Measurements from ENCODE around the gene MPO. TPM values are rescaled to one million over a fixed set of nuclear protein-coding genes. Genes with fewer than 3 reads are reported as not detected.
A peak's percentile ranks its signal among the peaks of the same experiment; 100 is the strongest.

The MPO gene
- total and polyA plus RNA-seq, 10 of the 15 experiments (the other 5 are each of a cell fraction or from before 2014, with no cell fraction given), result 0.06 to 0.49 (median 0.14) TPM

DNA sequence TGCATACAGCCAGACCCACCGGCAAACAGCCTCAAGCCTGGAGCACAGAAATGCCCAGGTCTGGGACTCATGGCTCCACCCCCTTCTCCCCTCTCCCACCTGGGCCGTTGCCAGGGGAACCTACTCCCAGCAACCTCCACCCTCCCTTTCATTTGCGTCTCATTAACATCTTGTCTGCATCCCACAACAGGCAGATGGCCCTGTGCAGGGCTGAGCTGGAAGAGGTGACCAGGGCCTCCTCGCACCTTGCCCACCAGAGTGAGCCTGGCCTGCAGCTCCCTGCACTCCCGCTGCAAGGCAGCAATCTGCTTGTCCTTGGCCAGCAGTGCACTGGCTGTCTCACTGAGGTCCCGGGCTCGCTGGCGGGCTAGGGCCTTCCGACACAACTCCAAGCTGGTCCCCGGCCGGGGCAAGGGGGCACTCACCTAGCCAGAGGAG, 44.6 kb upstream of the MPO start:
- Histone ChIP-seq H3K9me3 (replicated peaks; ENCODE audit: control insufficient read depth, insufficient read depth, low read length) (no peaks in the 10 kb centered on the region), H3K4me2 (ENCODE audit: control insufficient read depth, insufficient read depth) (peak overlapping the region; percentile 57), H4K20me1 (ENCODE audit: control insufficient read depth, insufficient read depth) (no peaks in the 10 kb centered on the region), H3K4me3 (peak overlapping the region; percentile 24; the same call in 1 of the 2 replicates), H2AFZ (ENCODE audit: control insufficient read depth, low read depth, low read length) (no peak overlapping the region), H3K79me2 (ENCODE audit: control insufficient read depth, insufficient read depth, low read length) (peaks cover 18% of the 10 kb centered on the region), H3K27me3 (replicated peaks in 1 of 2; ENCODE audit: control insufficient read depth in 2 of 2, insufficient read depth in 2 of 2, low read length in 1 of 2) (no peaks in the 10 kb centered on the region; a peak in 1 of 4 replicates), H3K9ac (ENCODE audit: control insufficient read depth, insufficient read depth, low read length) (no peak overlapping the region), H3K36me3 (ENCODE audit: control insufficient read depth in 2 of 2, insufficient read depth in 2 of 2, low read length in 1 of 2) (peaks cover 0 to 3% of the 10 kb centered on the region in 2 experiments; a peak in 2 of 4 replicates), H3K4me1 (ENCODE audit: control insufficient read depth, insufficient read depth, low read length) (peaks cover 18% of the 10 kb centered on the region), H3K27ac (ENCODE audit: control insufficient read depth, insufficient read depth) (no peak overlapping the region)
- no peak for DNase-seq (ENCODE audit: low read depth, low spot score)
- CTCF ChIA-PET, result interaction anchor here (1.2 to 4.0 kb wide), 6 partner anchors 8 to 125 kb away, joined by 3 to 51 read pairs (median 15); partner anchors contain the start of gene RNF43
- TF ChIP-seq BMI1 (IDR thresholded peaks at IDR 0.05; ENCODE audit: borderline replicate concordance) (peak; percentile 66), NR2F1 (conservative IDR thresholded peaks at IDR 0.05) (no peak), POLR2AphosphoS5 (IDR thresholded peaks at IDR 0.05; ENCODE audit: low read length) (peak; percentile 12; the same call in 1 of the 2 replicates)
- no peak for ATAC-seq
- in situ Hi-C loops (cut with MboI) (no loop called here), intact Hi-C loops (cut with micrococcal nuclease; ENCODE audit: unreplicated experiment) (no loop called here)
- 83% methylated on average over 11 of the region's 11 CpGs for WGBS (ENCODE audit: insufficient coverage, insufficient replicate concordance, low lambda C conversion rate, missing lambda C conversion rate)
- FAIRE-seq, result no peak
- no TSS peak for BruUV-seq (replicated peaks)
- RAD21 ChIA-PET (ENCODE audit: unreplicated experiment), result interaction anchor here (1.0 to 3.6 kb wide), 4 partner anchors 8 to 27 kb away, joined by 3 to 40 read pairs (median 8); partner anchors contain the start of gene SUPT4H1
- POLR2A ChIA-PET, result interaction anchor here (1.3 to 8.4 kb wide), 5 partner anchors 8 to 88 kb away, joined by 4 to 77 read pairs (median 4); partner anchors contain the start of gene SUPT4H1
- SMC1A ChIA-PET (ENCODE audit: uncharacterized antibody, unreplicated experiment), result interaction anchor here (1.0 to 3.8 kb wide), 8 partner anchors 8 to 101 kb away, joined by 3 to 40 read pairs (median 4); partner anchors contain the start of gene RNF43

DNA sequence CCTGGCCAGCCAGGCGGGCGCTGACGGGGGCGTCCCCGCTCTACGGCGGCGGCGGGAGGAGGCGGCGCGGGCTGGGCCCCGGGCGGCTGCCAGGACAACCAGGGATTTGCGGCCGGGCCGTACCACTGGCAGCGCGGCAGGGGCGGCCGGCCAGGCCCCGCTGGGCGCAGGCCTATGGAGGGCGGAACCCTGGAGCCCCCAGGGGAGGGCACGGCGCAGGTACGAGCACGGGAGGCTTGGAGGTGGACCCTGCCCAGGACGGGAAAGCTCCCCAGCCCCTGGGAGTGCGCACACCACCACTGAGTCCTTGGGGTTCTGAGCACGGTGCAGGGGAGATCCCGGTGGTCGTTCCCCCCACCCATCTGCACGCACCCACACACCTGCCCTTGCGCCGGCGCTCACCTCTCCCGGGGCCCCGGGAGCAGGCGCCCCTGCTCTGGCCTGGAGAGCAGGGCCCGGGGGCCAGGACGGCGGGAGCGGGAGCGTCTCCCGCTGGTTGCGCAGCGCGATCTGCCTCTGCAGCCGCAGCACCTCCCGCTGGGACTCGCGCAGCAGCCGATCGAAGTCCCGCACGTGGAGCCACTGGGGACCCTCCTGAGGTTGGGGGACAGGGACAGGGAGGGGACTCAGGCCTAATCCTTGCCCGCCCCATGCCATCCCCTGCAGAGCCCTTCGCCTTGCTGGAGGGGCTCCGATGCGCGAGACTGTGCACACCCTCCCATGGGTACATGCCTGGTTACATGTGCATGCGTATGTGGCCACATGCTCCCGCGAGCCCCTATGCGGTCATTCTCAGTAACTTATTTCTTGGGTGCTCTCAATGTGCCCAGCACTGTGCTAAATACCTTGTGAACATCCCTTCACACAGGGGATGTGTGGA, 43.9 kb upstream of the MPO start:
- DNase-seq (ENCODE audit: low read depth, low spot score), result no peak
- Histone ChIP-seq H3K9ac (ENCODE audit: control insufficient read depth, insufficient read depth, low read length) (no peak overlapping the region), H3K36me3 (ENCODE audit: control insufficient read depth in 2 of 2, insufficient read depth in 2 of 2, low read length in 1 of 2) (peaks cover 0 to 2% of the 10 kb centered on the region in 2 experiments; a peak in 1 of 4 replicates), H3K79me2 (ENCODE audit: control insufficient read depth, insufficient read depth, low read length) (peaks cover 11% of the 10 kb centered on the region), H3K4me3 (peak overlapping the region; percentile 24; the same call in 1 of the 2 replicates), H3K4me2 (ENCODE audit: control insufficient read depth, insufficient read depth) (peak overlapping the region; percentile 57), H3K9me3 (replicated peaks; ENCODE audit: control insufficient read depth, insufficient read depth, low read length) (no peaks in the 10 kb centered on the region), H3K27me3 (replicated peaks in 1 of 2; ENCODE audit: control insufficient read depth in 2 of 2, insufficient read depth in 2 of 2, low read length in 1 of 2) (no peaks in the 10 kb centered on the region; a peak in 1 of 4 replicates), H3K27ac (ENCODE audit: control insufficient read depth, insufficient read depth) (no peak overlapping the region), H3K4me1 (ENCODE audit: control insufficient read depth, insufficient read depth, low read length) (peaks cover 18% of the 10 kb centered on the region), H2AFZ (ENCODE audit: control insufficient read depth, low read depth, low read length) (no peak overlapping the region), H4K20me1 (ENCODE audit: control insufficient read depth, insufficient read depth) (no peaks in the 10 kb centered on the region)
- POLR2A ChIA-PET, result interaction anchor here (1.4 to 8.4 kb wide), 4 partner anchors 15 to 89 kb away, joined by 4 to 77 read pairs (median 22); partner anchors contain the start of gene SUPT4H1
- no TSS peak for BruUV-seq (replicated peaks)
- no peak for FAIRE-seq
- intact Hi-C loops (cut with micrococcal nuclease; ENCODE audit: unreplicated experiment) (no loop called here), in situ Hi-C loops (cut with MboI) (no loop called here)
- peak; percentile 2 for ATAC-seq
- RAD21 ChIA-PET (ENCODE audit: unreplicated experiment), result interaction anchor here (1.0 to 10.9 kb wide), 2 partner anchors 18 to 93 kb away, joined by 3 to 227 read pairs; partner anchors contain the start of gene RNF43
- SMC1A ChIA-PET (ENCODE audit: uncharacterized antibody, unreplicated experiment), result interaction anchor here (1.1 to 12.9 kb wide), 4 partner anchors 12 to 91 kb away, joined by 3 to 249 read pairs (median 24); no protein-coding TSS in a partner anchor
- CTCF ChIA-PET, result interaction anchor here (2.7 to 4.0 kb wide), 2 partner anchors 20 kb away, joined by 15 to 51 read pairs; no protein-coding TSS in a partner anchor
- 24% methylated on average over 57 of the region's 66 CpGs for WGBS (ENCODE audit: insufficient coverage, insufficient replicate concordance, low lambda C conversion rate, missing lambda C conversion rate)
- no peak for TF ChIP-seq MYC (IDR thresholded peaks at IDR 0.05; ENCODE audit: insufficient read depth, insufficient read length, insufficient replicate concordance, low read length, severe bottlenecking)
- peak; percentile 89; the same call in 1 of the 2 replicates for TF ChIP-seq CHD1 (IDR thresholded peaks at IDR 0.05; ENCODE audit: low read depth, low read length)
- TF ChIP-seq, protein P1, sequence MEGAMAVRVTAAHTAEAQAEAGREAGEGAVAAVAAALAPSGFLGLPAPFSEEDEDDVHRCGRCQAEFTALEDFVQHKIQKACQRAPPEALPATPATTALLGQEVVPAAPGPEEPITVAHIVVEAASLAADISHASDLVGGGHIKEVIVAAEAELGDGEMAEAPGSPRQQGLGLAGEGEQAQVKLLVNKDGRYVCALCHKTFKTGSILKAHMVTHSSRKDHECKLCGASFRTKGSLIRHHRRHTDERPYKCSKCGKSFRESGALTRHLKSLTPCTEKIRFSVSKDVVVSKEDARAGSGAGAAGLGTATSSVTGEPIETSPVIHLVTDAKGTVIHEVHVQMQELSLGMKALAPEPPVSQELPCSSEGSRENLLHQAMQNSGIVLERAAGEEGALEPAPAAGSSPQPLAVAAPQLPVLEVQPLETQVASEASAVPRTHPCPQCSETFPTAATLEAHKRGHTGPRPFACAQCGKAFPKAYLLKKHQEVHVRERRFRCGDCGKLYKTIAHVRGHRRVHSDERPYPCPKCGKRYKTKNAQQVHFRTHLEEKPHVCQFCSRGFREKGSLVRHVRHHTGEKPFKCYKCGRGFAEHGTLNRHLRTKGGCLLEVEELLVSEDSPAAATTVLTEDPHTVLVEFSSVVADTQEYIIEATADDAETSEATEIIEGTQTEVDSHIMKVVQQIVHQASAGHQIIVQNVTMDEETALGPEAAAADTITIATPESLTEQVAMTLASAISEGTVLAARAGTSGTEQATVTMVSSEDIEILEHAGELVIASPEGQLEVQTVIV (IDR thresholded peaks at IDR 0.05; ENCODE audit: borderline replicate concordance, partially characterized antibody), result no peak
- TF ChIP-seq SMAD1 (IDR thresholded peaks at IDR 0.05; ENCODE audit: low read depth, partially characterized antibody), result no peak
- TF ChIP-seq MAX (IDR thresholded peaks at IDR 0.05; ENCODE audit: low read depth, low read length), result no peak
- no peak for TF ChIP-seq ZNF274 (IDR thresholded peaks at IDR 0.05; ENCODE audit: insufficient read depth, insufficient read length)

Data from GM12878 (cell line).